Cardiac ventricle fibroblast (primary cell): ENCODE results near the gene DDTL. TPM values are rescaled to one million over a fixed set of nuclear protein-coding genes. Genes with fewer than 3 reads are reported as not detected.

ENCODE experiments used
- total RNA-seq: library from RNA; depleted of rRNA; stranded (reverse); fragments of >200 nt; gene quantifications from 2 replicates; pipeline ENCODE4 v1.2.3, GENCODE V29; 2015

The DDTL gene
- 0.87 TPM in 1 of 2 replicates, not detected in the other for total RNA-seq

DNA sequence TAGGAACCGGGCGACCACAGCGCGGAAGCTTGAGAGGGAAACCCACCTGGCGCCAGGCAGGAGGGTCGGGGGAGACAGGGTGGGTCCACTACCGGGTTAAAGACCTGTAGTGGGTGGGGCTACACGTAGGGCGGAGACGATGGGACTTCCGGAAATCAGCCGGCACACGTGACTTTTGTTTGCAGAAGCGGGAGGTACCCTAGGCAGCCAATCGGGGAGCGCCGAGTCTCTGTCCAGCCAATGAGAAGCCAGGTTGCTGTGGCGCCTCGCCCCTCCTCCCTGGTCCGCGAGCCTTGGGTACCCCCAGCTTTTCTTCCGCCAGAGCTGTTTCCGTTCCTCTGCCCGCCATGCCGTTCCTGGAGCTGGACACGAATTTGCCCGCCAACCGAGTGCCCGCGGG is at the start of gene DDTL:
DDTL (plus strand) TSS at position 321 of the 400 bp plus-strand sequence; CDS start at position 348, 27 bp downstream.

DNA sequence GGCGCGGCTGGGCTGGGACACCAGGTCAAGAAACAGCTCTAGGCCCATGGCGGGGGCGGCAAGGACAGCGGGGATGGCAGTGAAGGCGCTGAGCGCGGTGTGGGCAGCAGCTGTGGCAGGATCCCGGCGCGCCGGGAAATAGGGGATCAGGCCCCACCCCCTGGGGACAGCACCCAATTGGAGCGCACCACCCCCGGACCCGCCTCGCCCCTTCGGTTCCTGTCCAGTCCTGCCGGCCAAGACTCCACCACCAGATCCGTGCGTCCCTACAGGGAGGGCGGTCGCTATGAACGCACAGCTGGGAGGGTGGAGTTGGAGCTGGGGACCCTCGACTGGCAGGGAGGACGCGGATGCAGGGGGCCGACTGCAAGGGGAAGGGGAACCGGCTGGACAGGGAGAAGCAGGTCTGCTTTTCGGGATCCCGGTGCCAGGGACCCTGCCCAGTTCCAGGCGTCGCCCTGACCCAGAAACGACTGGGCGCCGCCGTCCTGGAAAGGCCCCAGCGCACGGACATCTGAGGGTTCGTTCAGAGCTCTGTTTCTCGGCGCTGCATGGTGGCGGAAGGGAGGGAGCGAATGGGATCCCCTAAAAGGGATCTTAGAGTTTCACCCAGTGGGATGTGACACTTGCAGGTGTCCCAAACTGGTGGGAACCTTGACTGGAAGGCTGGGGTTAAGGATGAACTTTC is 5.5 kb upstream of the DDTL start, which contains the start of gene GSTT2B:
GSTT2B (minus strand) TSS at position 112 of the 688 bp plus-strand sequence; CDS start at position 48, 64 bp downstream.

DNA sequence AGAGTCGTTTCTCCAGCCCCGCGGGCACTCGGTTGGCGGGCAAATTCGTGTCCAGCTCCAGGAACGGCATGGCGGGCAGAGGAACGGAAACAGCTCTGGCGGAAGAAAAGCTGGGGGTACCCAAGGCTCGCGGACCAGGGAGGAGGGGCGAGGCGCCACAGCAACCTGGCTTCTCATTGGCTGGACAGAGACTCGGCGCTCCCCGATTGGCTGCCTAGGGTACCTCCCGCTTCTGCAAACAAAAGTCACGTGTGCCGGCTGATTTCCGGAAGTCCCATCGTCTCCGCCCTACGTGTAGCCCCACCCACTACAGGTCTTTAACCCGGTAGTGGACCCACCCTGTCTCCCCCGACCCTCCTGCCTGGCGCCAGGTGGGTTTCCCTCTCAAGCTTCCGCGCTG is 7.7 kb downstream of the DDTL start, which contains the start of gene DDT:
DDT (minus strand) TSS at position 97 of the 400 bp plus-strand sequence; CDS start at position 70, 27 bp downstream.

GRCh38 chr22:23979557-23980240 is 13.0 kb downstream of the DDTL start, which contains the start of gene GSTT2:
TSS of gene GSTT2 (plus strand) at chr22:23980134.

DNA sequence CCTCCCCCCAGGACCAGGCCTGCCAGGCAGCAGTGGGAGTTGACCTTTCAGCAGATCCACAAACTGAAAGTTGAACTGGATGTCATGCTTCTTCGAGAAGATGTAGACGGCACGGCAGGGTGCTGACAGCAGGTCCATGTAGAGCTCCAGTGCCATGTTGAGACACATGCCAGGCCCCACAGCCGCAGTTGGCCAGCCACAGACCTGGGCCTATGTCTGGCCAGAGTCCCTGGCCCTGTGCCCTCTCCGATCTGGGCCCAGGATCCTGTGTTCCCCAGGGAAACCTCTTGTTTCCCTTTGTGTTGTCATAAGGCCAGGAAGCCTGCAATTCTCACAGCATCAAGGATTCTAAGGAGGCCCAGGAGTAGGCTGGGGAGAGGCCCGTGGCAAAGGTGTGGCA is 38.5 kb downstream of the DDTL start, which contains the start of gene GSTT4:
GSTT4 (minus strand) TSS at position 253 of the 400 bp plus-strand sequence; CDS start at position 156, 97 bp downstream.

Other genes with a start within 250 kb of the DDTL start
- gene ZNF70, start 215.8 kb upstream of the DDTL start, total RNA-seq, result 4.4 and 5.3 TPM in 2 replicates
- not detected in 2 replicates for gene VPREB3, start 212.5 kb upstream of the DDTL start, total RNA-seq
- not detected in 2 replicates for gene C22orf15, start 203.9 kb upstream of the DDTL start, total RNA-seq
- gene CHCHD10, start 198.9 kb upstream of the DDTL start, total RNA-seq, result 0.29 TPM in 1 of 2 replicates, not detected in the other
- gene MMP11, start 194.0 kb upstream of the DDTL start, total RNA-seq, result 6.2 and 8.5 TPM in 2 replicates
- gene SMARCB1, start 179.9 kb upstream of the DDTL start, total RNA-seq, result 60.0 and 71.9 TPM in 2 replicates
- 0.06 TPM in 1 of 2 replicates, not detected in the other for gene DERL3, start 127.9 kb upstream of the DDTL start, total RNA-seq
- 5.2 and 5.3 TPM in 2 replicates for gene SLC2A11, start 109.0 kb upstream of the DDTL start, total RNA-seq
- 800 and 820 TPM in 2 replicates for gene MIF, start 72.5 kb upstream of the DDTL start, total RNA-seq
- gene GSTT2B, start 5.7 kb upstream of the DDTL start, total RNA-seq, result 1.4 and 1.8 TPM in 2 replicates
- gene DDT, start 7.6 kb downstream of the DDTL start, total RNA-seq, result 126 and 128 TPM in 2 replicates
- gene GSTT2, start 13.2 kb downstream of the DDTL start, total RNA-seq, result not detected in 2 replicates
- not detected in 2 replicates for gene GSTT4, start 38.6 kb downstream of the DDTL start, total RNA-seq
- 24.9 and 25.3 TPM in 2 replicates for gene CABIN1, start 44.4 kb downstream of the DDTL start, total RNA-seq
- gene SUSD2, start 214.6 kb downstream of the DDTL start, total RNA-seq, result 43.9 and 50.7 TPM in 2 replicates